NCI-H748 treated with DMSO at 0.1 percent for 48 hours (cell line): ENCODE measurements around the gene TAF5.
"Not testable (repeated sequence)": the region's sequence is repeated elsewhere in the genome, so short reads cannot be mapped to it uniquely, and the experiment has no call there.

Source experiments
- DNase-seq: peaks from one replicate; lab custom pipeline; 2025; lab: John Stamatoyannopoulos, UW

The TAF5 gene

GRCh38 chr10:103415581-103415980, 47.8 kb downstream of the TAF5 start:
- DNase-seq = no peak

DNA sequence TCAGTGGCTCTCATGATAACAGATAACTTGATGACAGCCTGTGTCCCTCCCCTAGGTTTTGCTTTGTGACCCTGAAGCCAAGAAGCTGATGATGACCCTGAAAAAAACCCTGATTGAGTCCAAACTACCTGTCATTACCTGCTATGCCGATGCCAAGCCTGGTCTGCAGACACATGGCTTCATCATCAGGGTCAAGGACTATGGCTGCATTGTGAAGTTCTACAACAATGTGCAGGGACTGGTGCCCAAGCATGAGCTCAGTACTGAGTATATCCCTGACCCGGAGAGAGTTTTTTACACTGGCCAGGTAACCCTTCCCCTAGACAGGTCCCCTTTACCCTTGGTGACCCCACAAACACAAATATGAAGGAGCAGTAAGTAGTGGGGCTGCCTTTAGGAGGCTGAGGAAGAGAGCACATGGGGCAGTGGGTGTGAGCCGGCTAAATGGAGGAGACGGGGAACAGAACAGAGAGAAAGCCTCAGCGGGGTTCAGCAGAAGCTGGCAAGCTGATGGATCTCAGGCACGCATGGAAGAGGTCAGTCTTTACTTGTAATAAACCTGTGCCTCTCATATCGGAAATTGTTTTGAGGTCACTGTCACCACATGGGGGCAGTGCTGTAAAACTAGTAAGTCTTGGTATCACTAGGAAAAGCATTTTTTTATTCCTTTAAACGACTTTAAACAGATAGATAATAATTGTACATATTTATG, 48.8 kb downstream of the TAF5 start:
- peak; percentile 4 for DNase-seq

GRCh38 chr10:103417148-103417469, 49.3 kb downstream of the TAF5 start:
- DNase-seq = not testable (repeated sequence)

DNA sequence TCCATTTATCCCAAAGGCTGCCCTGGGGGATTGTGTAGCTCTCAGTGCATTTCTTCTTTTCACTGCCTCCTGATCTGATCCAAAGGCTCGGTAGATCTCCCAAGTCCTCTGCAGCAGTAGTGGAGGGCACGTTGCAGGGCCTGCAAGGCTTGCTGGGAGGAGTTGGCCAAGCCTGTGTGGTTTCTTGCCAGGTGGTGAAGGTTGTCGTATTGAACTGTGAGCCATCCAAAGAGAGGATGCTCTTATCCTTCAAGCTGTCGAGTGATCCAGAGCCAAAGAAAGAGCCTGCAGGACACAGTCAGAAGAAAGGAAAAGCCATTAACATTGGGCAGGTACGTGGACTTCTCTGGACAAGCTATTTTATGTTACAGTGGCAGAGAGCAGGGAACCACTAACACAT, 49.8 kb downstream of the TAF5 start:
- no peak for DNase-seq

DNA sequence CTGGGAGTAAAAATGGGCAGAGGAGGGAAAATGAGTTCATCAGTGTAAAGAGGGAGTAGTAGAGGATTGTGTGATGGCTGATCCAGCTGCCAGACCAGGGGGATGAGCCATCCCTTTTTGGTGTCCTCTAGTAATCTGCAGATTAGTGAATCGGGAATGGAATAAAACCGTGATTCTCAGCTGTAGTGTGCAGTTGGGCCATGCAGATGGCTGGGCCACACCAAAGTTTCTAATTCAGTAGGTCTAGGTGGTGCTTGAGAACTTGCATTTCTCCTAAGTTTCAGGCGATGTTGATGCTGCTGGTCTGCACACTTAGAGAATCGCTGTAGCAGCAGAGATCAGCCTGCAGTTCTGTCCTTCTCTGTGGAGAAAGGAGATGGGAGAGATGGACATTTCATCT, 51.3 kb downstream of the TAF5 start:
- no peak for DNase-seq

GRCh38 chr10:103423748-103424147, 56.0 kb downstream of the TAF5 start:
- DNase-seq = no peak

DNA sequence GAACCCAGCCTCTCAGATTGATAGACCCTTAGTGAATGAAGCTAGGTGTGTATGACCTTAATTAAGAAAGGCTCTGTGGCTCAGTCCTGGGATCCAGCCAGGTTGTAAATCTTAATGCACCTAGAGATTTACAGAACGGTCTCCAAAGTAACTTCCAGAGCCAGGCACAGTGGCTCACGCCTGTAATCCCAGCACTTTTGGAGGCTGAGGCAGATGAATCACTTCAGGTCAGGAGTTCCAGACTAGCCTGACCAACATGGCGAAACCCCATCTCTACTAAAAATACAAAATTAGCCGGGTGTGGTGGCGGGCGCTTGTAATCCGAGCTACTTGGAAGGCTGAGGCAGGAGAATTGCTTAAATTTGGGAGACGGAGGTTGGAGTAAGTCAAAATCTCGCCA, 60.1 kb downstream of the TAF5 start:
- no peak for DNase-seq

DNA sequence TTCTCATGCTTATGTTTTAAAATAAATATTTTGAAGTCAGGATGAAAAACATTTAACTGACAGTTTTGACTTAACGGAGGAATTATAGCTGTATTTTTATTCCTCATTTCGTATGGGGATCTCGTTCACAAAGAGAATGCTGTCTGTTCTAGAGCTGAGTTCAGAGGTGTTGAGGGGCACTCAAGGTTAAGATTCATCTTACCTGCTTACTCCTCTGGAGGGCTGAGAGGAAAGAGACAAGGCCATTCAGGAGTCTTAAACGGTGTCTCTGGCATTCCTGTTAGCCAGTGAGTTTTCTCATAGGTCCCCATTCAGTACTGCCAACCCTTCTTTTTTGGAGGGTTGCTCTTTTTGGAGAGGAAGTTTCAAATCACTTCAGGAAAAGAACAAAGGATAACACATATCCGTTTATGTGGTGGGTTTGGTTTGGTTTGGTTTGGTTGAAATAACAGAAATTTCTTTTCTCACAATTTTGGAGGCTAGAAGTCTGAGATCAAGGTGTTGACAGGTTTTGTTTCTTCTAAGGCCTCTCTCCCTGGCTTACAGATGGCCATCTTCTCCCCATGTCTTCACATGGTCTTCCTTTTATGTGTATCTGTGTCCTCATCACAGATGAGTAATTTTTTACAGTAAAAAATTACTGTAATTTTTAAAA, 61.3 kb downstream of the TAF5 start:
- DNase-seq = no peak

- DNase-seq = no peak
These were observed 61.9 kb downstream of the TAF5 start for GRCh38 chr10:103429647-103430046.

- no peak for DNase-seq
These were observed 64.1 kb downstream of the TAF5 start for GRCh38 chr10:103431902-103432301.

DNA sequence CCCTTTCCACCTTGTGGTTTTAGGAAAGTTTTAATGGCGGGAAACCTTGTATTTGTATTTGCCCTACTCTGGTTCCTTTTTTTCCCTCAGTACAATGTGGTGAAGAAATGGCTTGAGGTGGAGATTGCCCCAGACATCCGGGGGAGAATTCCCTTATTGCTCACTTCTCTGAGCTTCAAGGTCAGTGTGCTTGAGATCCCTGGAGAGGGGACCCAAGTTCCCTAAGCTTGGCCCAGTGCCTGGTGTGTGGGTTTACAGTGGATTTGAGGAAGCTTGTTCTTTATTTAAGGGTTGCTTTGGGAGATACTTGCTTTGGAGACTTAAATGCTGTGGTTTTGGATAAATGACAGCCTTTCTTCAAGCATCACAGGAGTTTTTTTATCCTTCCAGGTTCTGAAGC, 66.1 kb downstream of the TAF5 start:
- no peak for DNase-seq
